Lung (tissue), 12 donors: ENCODE measurements around the gene PCMTD2. TPM values are rescaled to one million over a fixed set of nuclear protein-coding genes. Genes with fewer than 3 reads are reported as not detected.

Experiments
- ATAC-seq: fragments of 200-7000 bp; cut with Tn5 transposase; one replicate; pipeline ENCODE4 v1.9.1; 2020; ENCODE audit warnings: moderate number of reproducible peaks; ENCODE audit not compliant: insufficient read depth, low FRiP score
- DNase-seq, 3 donors: peaks; one replicate each; pipeline ENCODE4 v3.0.0-alpha.2; 2013 to 2017
- H3K27ac ChIP-seq, 2 donors: one replicate each; pipeline ENCODE4 v1.5.1; 2013; ENCODE audit warnings: mild to moderate bottlenecking in 2 of 2, moderate library complexity in 2 of 2, control low read depth in 1 of 2, inconsistent platforms in 1 of 2, low read depth in 1 of 2, low read length in 1 of 2
- H3K27me3 ChIP-seq, 3 donors: one replicate each; pipeline ENCODE4 v1.5.1; 2013; ENCODE audit warnings: low read length in 2 of 3; ENCODE audit not compliant: control insufficient read depth in 3 of 3, insufficient read depth in 3 of 3
- H3K36me3 ChIP-seq, 4 donors: one replicate each; pipeline ENCODE4 v1.5.1; 2013; ENCODE audit warnings: low read length in 4 of 4, mild to moderate bottlenecking in 1 of 4, moderate library complexity in 1 of 4; ENCODE audit not compliant: control insufficient read depth in 4 of 4, insufficient read depth in 4 of 4
- H3K4me1 ChIP-seq, 5 donors: one replicate each; pipeline ENCODE4 v1.5.1; 2013; ENCODE audit warnings: low read length in 5 of 5, mild to moderate bottlenecking in 2 of 5, moderate library complexity in 1 of 5; ENCODE audit not compliant: control insufficient read depth in 5 of 5, insufficient read depth in 5 of 5
- H3K4me3 ChIP-seq: one replicate; pipeline ENCODE4 v1.5.1; 2013; ENCODE audit warnings: mild to moderate bottlenecking, control low read depth, moderate library complexity
- H3K9ac ChIP-seq, 2 donors: one replicate each; pipeline ENCODE4 v1.5.1; 2013; ENCODE audit warnings: low read length in 2 of 2, control low read depth in 1 of 2; ENCODE audit not compliant: insufficient read depth in 1 of 2
- H3K9me3 ChIP-seq, 4 donors: one replicate each; pipeline ENCODE4 v1.5.1; 2013; ENCODE audit warnings: low read length in 3 of 4, mild to moderate bottlenecking in 1 of 4, moderate library complexity in 1 of 4; ENCODE audit not compliant: control insufficient read depth in 4 of 4, insufficient read depth in 3 of 4
- CTCF ChIP-seq: IDR thresholded peaks from 2 replicates; pipeline ENCODE4 v1.5.1; 2012; ENCODE audit warnings: mild to moderate bottlenecking; ENCODE audit errors: control extremely low read depth, extremely low read depth
- WGBS, 2 donors: extraction: QIAGEN DNeasy Blood & Tissue Kit; methylation state at CpG; one replicate each; pipeline ENCODE4 v1.1.7; 2013; 5-methylcytosine and 5-hydroxymethylcytosine counted together
- polyA plus RNA-seq, 2 donors: library from polyadenylated mRNA; stranded (reverse); fragments of 200-250 nt; gene quantifications; one replicate each; pipeline ENCODE4 v1.2.1, GENCODE V29; 2013
- total RNA-seq, 2 donors: library from RNA; depleted of rRNA in 1 of 2; stranded (reverse); fragments of >200 nt in 1 of 2; gene quantifications; one replicate each; pipeline ENCODE4 v1.2.1, GENCODE V29; 2014 to 2021
- donor health status: control.
- donor health status: control.
- donor health status: Bipolar disorder and iron deficiency.
- donor health status: healthy.
- donor health status: DM: yes; HTN: yes; CAD: no.

The PCMTD2 gene
- total and polyA plus RNA-seq, 4 donors: 16.5 to 123 (median 25.2) TPM

GRCh38 chr20:64253443-64253842, 2.1 kb upstream of the PCMTD2 start:
- H3K27ac ChIP-seq: no peak overlapping the region
- WGBS, 2 donors: 83 to 94% methylated on average over 4 of the region's 4 CpGs

GRCh38 chr20:64254156-64254555, 1.4 kb upstream of the PCMTD2 start:
- TF ChIP-seq CTCF: no peak
- Histone ChIP-seq H3K27ac (no peak overlapping the region), H3K4me3 (no peak overlapping the region), H3K9me3 (no peaks in the 10 kb centered on the region), H3K27me3 (peaks cover 0 to 15% (median 11%) of the 10 kb centered on the region in 3 donors), H3K36me3 (no peaks in the 10 kb centered on the region), H3K9ac (no peak overlapping the region), H3K4me1 (peaks cover 0 to 22% (median 11%) of the 10 kb centered on the region in 5 donors)
- DNase-seq (no peak), ATAC-seq (no peak)
- WGBS, 2 donors: 91 to 93% methylated on average over 5 of the region's 5 CpGs

More at GRCh38 chr20:64253443-64253842, 2.1 kb upstream of the PCMTD2 start:
- no peak for TF ChIP-seq CTCF
- H3K36me3 ChIP-seq: no peaks in the 10 kb centered on the region
- peaks cover 0 to 22% (median 11%) of the 10 kb centered on the region in 5 donors for H3K4me1 ChIP-seq
- H3K9ac ChIP-seq: no peak overlapping the region
- ATAC-seq (no peak), DNase-seq (no peak)
- no peak overlapping the region for H3K4me3 ChIP-seq
- H3K27me3 ChIP-seq: peaks cover 0 to 15% (median 13%) of the 10 kb centered on the region in 3 donors
- no peaks in the 10 kb centered on the region for H3K9me3 ChIP-seq

- peaks cover 0 to 15% (median 10%) of the 10 kb centered on the region in 3 donors for H3K27me3 ChIP-seq
- WGBS, 2 donors: 77% methylated on average over 28 of the region's 28 CpGs
- ATAC-seq (no peak), DNase-seq (no peak)
- H3K4me1 ChIP-seq: peaks cover 0 to 22% (median 11%) of the 10 kb centered on the region in 5 donors
- H3K9ac ChIP-seq: no peak overlapping the region
- H3K4me3 ChIP-seq: peak overlapping the region; percentile 86
- peak overlapping the region; percentile 89 to 94 for H3K27ac ChIP-seq
- no peaks in the 10 kb centered on the region for H3K9me3 ChIP-seq
- no peaks in the 10 kb centered on the region for H3K36me3 ChIP-seq
- no peak for TF ChIP-seq CTCF
These were observed 782 bp upstream of the PCMTD2 start for GRCh38 chr20:64254571-64255360.
